B cell (primary cell): ENCODE results near the gene LSM12. TPM values are rescaled to one million over a fixed set of nuclear protein-coding genes. Genes with fewer than 3 reads are reported as not detected.

Experiments used
- ATAC-seq: fragments of 200-7000 bp; cut with Tn5 transposase; one replicate; pipeline ENCODE4 v1.10.0; 2021; ENCODE audit warnings: low read depth, mild to moderate bottlenecking, moderate number of reproducible peaks, moderate library complexity
- CTCF ChIA-PET: fragments of 350-600 bp; sonication (Branson Sonifier 250); formaldehyde crosslinking; loops from one replicate; lab custom pipeline; 2021; ENCODE audit warnings: antibody characterized with exemption, inconsistent platforms; lab: Charles Lee
- POLR2A ChIA-PET: fragments of 350-600 bp; sonication (Branson Sonifier 250); formaldehyde crosslinking; loops from one replicate; lab custom pipeline; 2021; ENCODE audit warnings: antibody characterized with exemption; lab: Charles Lee
- DNase-seq: peaks from one replicate; pipeline ENCODE4 v3.0.0; 2013
- H2AFZ ChIP-seq: 2 replicates; pipeline ENCODE4 v1.6.1; 2012; ENCODE audit warnings: mild to moderate bottlenecking, low read depth, low read length; ENCODE audit not compliant: insufficient read depth, poor library complexity, severe bottlenecking
- H3K27ac ChIP-seq, 2 donors: 1 replicate in 1 of 2; 2 replicates in 1 of 2; pipeline ENCODE4 v1.5.1; 2012 to 2013; ENCODE audit warnings: low read length in 2 of 2, mild to moderate bottlenecking in 2 of 2, moderate library complexity in 1 of 2
- H3K27me3 ChIP-seq, 4 experiments: fragments of 200-600 bp in 1 of 4; sonication (generic) in 1 of 4; replicated peaks in 1 of 4; 1 replicate in 2 of 4; 2 replicates in 2 of 4; pipeline versions ENCODE4 v1.6.1 to v1.7.0; 2013 to 2016; ENCODE audit warnings: low read length in 3 of 4, mild to moderate bottlenecking in 2 of 4, mixed read lengths in 1 of 4, moderate library complexity in 1 of 4; ENCODE audit not compliant: insufficient read depth in 4 of 4, control insufficient read depth in 3 of 4; ENCODE audit errors: control extremely low read depth in 1 of 4
- H3K36me3 ChIP-seq, 2 experiments: replicated peaks in 1 of 2; 1 replicate in 1 of 2; 2 replicates in 1 of 2; pipeline versions ENCODE4 v1.6.1 to v1.7.1; 2013; ENCODE audit warnings: low read length in 1 of 2; ENCODE audit not compliant: insufficient read depth in 2 of 2, control insufficient read depth in 1 of 2; ENCODE audit errors: control extremely low read depth in 1 of 2, extremely low read depth in 1 of 2
- H3K4me1 ChIP-seq, 2 donors: fragments of 200-600 bp in 1 of 2; sonication (generic) in 1 of 2; 1 replicate in 1 of 2; 2 replicates in 1 of 2; pipeline versions ENCODE4 v1.5.1 to v1.6.1; 2013 to 2017; ENCODE audit warnings: low read length in 2 of 2; ENCODE audit not compliant: control insufficient read depth in 2 of 2, insufficient read depth in 2 of 2
- H3K4me2 ChIP-seq: replicated peaks from 2 replicates; pipeline ENCODE3; 2012; ENCODE audit warnings: mild to moderate bottlenecking, low read depth, low read length; ENCODE audit not compliant: poor library complexity, severe bottlenecking
- H3K4me3 ChIP-seq, 5 experiments: fragments of 200-600 bp in 1 of 5; sonication (generic) in 1 of 5; 1 replicate in 3 of 5; 2 replicates in 2 of 5; pipeline versions ENCODE4 v1.5.1 to v1.7.0; 2011 to 2016; ENCODE audit warnings: low read length in 4 of 5, mild to moderate bottlenecking in 4 of 5, low read depth in 2 of 5, control low read depth in 1 of 5, moderate library complexity in 1 of 5; ENCODE audit not compliant: insufficient read depth in 1 of 5; ENCODE audit errors: control extremely low read depth in 1 of 5, extremely low read depth in 1 of 5
- H3K79me2 ChIP-seq: fragments of 200-600 bp; sonication (generic); one replicate; pipeline ENCODE4 v1.6.0; 2016; ENCODE audit warnings: low read length; ENCODE audit not compliant: control insufficient read depth, insufficient read depth
- H3K9ac ChIP-seq: fragments of 200-600 bp; sonication (generic); 2 replicates; pipeline ENCODE4 v1.6.1; 2017; ENCODE audit warnings: mild to moderate bottlenecking, low read length, moderate library complexity
- H3K9me3 ChIP-seq, 3 donors: one replicate each; pipeline versions ENCODE4 v1.6.1 to v1.7.1; 2013; ENCODE audit warnings: low read length in 2 of 3; ENCODE audit not compliant: control insufficient read depth in 2 of 3, insufficient read depth in 1 of 3; ENCODE audit errors: control extremely low read depth in 1 of 3
- H4K20me1 ChIP-seq: 2 replicates; pipeline ENCODE4 v1.6.0; 2012; ENCODE audit warnings: mild to moderate bottlenecking, low read length; ENCODE audit not compliant: insufficient read depth, control insufficient read depth, poor library complexity, severe bottlenecking
- H3K27ac Mint-ChIP-seq: one replicate; pipeline ENCODE4 v1.8.0; 2021; ENCODE audit warnings: mixed read lengths
- H3K27me3 Mint-ChIP-seq: one replicate; pipeline ENCODE4 v1.8.0; 2021; ENCODE audit warnings: mixed read lengths
- H3K4me1 Mint-ChIP-seq: one replicate; pipeline ENCODE4 v1.8.0; 2021; ENCODE audit warnings: mixed read lengths
- H3K4me3 Mint-ChIP-seq: one replicate; pipeline ENCODE4 v1.8.0; 2021; ENCODE audit warnings: mixed read lengths
- H3K9me3 Mint-ChIP-seq: one replicate; pipeline ENCODE4 v1.8.0; 2022; ENCODE audit warnings: mixed read lengths; ENCODE audit not compliant: insufficient read depth
- EZH2 ChIP-seq: IDR thresholded peaks from 2 replicates; pipeline ENCODE4 v1.6.1; 2012; ENCODE audit warnings: borderline replicate concordance, low read depth, mild to moderate bottlenecking, moderate library complexity, low read length; ENCODE audit not compliant: insufficient read depth, poor library complexity, severe bottlenecking
- WGBS: methylation state at CpG from one replicate; pipeline ENCODE4 v1.1.5; 2013; ENCODE audit warnings: missing lambda C conversion rate; ENCODE audit not compliant: insufficient coverage; 5-methylcytosine and 5-hydroxymethylcytosine counted together
- intact Hi-C: fragments of 100-400 bp; cut with micrococcal nuclease; formaldehyde crosslinking; loops from one replicate; pipeline ENCODE4 v1.10.0; 2022
- polyA plus RNA-seq: library from polyadenylated mRNA; depleted of rRNA; stranded (reverse); fragments of >200 nt; gene quantifications from 2 replicates; pipeline ENCODE4 v1.2.3, GENCODE V29; 2012
- total RNA-seq, 2 donors: library from RNA; stranded (reverse); fragments of 120-200 nt in 1 of 2; gene quantifications; 1 replicate in 1 of 2; 2 replicates in 1 of 2; pipeline versions ENCODE4 v1.2.3 to v1.2.4, GENCODE V29; 2013 to 2022
- TF ChIP-seq, protein P1 (sequence below): fragments of 200-600 bp; IDR thresholded peaks from one replicate; pipeline ENCODE4 v1.8.0; 2022; ENCODE audit warnings: antibody characterized with exemption, mild to moderate bottlenecking

LSM12 gene
- total and polyA plus RNA-seq, 2 donors (not counting 1 experiment from before 2014, with no cell fraction given) = 16.8 to 31.2 TPM

DNA sequence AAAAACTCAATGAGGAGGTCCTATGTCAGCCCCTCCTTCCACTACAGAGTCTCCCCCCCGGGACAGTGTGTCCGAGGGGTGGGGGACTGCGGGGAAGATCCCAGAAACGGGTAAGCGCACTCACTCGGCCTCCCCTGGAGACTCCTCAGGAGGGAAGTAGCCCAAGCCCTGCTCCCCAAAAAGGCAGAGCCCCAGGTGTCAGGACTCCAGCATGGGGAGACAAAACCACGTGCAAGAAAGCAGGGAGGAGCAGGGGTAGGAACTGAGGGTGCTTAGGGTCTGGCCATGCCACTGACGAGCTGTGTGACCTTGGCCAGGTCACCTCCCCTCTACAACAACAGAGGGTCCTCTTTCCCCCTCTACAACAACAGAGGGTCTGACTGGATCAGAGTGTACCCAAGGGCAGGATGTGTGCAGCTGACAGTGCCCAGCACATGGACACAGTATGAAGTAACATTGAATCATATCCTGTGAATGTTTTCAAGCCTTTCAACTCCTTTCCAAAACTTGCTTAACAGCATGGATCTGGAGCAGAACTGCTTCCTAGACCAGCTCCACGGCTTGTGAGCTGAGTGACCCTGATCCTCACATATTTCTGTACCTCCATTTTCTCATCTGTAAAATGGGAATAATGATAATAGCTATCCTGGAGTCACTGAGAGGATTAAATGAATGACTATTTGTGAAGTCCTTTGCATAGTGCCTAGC is 64.2 kb downstream of the LSM12 start:
- H3K4me3 Mint-ChIP-seq = no peak overlapping the region
- DNase-seq (no peak), ATAC-seq (no peak)
- peaks cover 23% of the 10 kb centered on the region for H3K4me1 Mint-ChIP-seq
- H3K9me3 ChIP-seq = peaks cover 0 to 19% (median 0%) of the 10 kb centered on the region in 3 donors
- peaks cover 0 to 28% (median 11%) of the 10 kb centered on the region in 4 experiments for H3K27me3 ChIP-seq
- H3K9ac ChIP-seq = no peak overlapping the region
- 97% methylated on average over 4 of the region's 9 CpGs for WGBS
- H3K9me3 Mint-ChIP-seq = no peaks in the 10 kb centered on the region
- no peaks in the 10 kb centered on the region for H4K20me1 ChIP-seq
- TF ChIP-seq EZH2 = no peak
- TF ChIP-seq, protein P1, sequence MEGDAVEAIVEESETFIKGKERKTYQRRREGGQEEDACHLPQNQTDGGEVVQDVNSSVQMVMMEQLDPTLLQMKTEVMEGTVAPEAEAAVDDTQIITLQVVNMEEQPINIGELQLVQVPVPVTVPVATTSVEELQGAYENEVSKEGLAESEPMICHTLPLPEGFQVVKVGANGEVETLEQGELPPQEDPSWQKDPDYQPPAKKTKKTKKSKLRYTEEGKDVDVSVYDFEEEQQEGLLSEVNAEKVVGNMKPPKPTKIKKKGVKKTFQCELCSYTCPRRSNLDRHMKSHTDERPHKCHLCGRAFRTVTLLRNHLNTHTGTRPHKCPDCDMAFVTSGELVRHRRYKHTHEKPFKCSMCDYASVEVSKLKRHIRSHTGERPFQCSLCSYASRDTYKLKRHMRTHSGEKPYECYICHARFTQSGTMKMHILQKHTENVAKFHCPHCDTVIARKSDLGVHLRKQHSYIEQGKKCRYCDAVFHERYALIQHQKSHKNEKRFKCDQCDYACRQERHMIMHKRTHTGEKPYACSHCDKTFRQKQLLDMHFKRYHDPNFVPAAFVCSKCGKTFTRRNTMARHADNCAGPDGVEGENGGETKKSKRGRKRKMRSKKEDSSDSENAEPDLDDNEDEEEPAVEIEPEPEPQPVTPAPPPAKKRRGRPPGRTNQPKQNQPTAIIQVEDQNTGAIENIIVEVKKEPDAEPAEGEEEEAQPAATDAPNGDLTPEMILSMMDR = no peak
- no peak overlapping the region for H3K27ac ChIP-seq
- no peak overlapping the region for H2AFZ ChIP-seq
- H3K27ac Mint-ChIP-seq = no peak overlapping the region
- peaks cover 24% of the 10 kb centered on the region for H3K27me3 Mint-ChIP-seq
- no peaks in the 10 kb centered on the region for H3K79me2 ChIP-seq
- no peak overlapping the region for H3K4me3 ChIP-seq
- intact Hi-C loops = no loop called here
- no peak overlapping the region for H3K4me2 ChIP-seq
- POLR2A ChIA-PET = no interaction called here
- CTCF ChIA-PET = interaction anchor here (0.9 to 1.3 kb wide), 2 partner anchors 9 to 332 kb away, joined by 3 to 4 read pairs; no protein-coding TSS in a partner anchor
- H3K4me1 ChIP-seq = peaks cover 23 to 28% of the 10 kb centered on the region in 2 donors
- H3K36me3 ChIP-seq = no peaks in the 10 kb centered on the region

DNA sequence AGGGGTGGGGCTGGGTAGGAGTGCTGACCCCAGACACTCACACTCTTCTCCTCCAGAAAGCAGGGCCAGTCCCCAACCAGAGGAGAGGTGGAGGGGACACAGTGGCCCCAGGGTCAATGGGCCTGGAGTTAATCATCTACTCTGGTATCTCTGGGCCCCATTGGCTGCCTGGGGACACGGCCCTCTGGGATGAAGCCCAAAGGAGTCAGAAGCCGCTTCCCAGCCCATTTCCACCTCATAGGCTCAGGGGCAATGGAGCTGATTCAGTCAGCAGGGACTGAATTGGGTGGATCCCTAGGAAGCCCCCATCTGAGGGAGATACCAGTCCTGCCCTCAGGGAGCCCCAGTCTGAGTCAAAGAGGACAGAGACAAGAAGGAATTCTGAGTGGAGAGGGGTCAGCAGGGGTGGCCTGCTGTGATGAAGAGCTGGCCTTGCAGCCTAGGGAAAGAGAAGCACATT is 65.0 kb downstream of the LSM12 start:
- DNase-seq = no peak
- Mint-ChIP-seq H3K27me3 (peaks cover 24% of the 10 kb centered on the region), H3K9me3 (no peaks in the 10 kb centered on the region), H3K27ac (no peak overlapping the region), H3K4me3 (no peak overlapping the region), H3K4me1 (peaks cover 17% of the 10 kb centered on the region)
- ChIA-PET CTCF (interaction anchor here (1.3 kb wide), 1 partner anchor 332 kb away, joined by 3 read pairs; no protein-coding TSS in a partner anchor), POLR2A (no interaction called here)
- Histone ChIP-seq H3K4me3 (no peak overlapping the region), H3K27me3 (peaks cover 0 to 26% (median 11%) of the 10 kb centered on the region in 4 experiments), H3K4me1 (peaks cover 22 to 23% of the 10 kb centered on the region in 2 donors), H3K79me2 (no peaks in the 10 kb centered on the region), H3K36me3 (no peaks in the 10 kb centered on the region), H2AFZ (no peak overlapping the region), H3K27ac (no peak overlapping the region), H3K4me2 (no peak overlapping the region), H4K20me1 (no peaks in the 10 kb centered on the region), H3K9ac (no peak overlapping the region), H3K9me3 (peaks cover 0 to 17% (median 0%) of the 10 kb centered on the region in 3 donors)
- no peak for ATAC-seq
- intact Hi-C loops = no loop called here
- TF ChIP-seq EZH2 = no peak
- TF ChIP-seq, protein P1 = no peak
- WGBS = 100% methylated on average over 2 of the region's 2 CpGs
